Parathyroid adenoma (tissue), 2 donors: ENCODE measurements around the gene UBE4A.
"Not testable (repeated sequence)": the region's sequence is repeated elsewhere in the genome, so short reads cannot be mapped to it uniquely, and the experiment has no call there.

ENCODE experiments used
- H2AFZ ChIP-seq: fragments of 300-600 bp; sonication (generic); one replicate; pipeline ENCODE4 v1.7.0; 2017; ENCODE audit warnings: antibody characterized with exemption, mild to moderate bottlenecking
- H3K27ac ChIP-seq: fragments of 300-600 bp; sonication (generic); one replicate; pipeline ENCODE4 v1.7.0; 2017
- H3K27me3 ChIP-seq: fragments of 300-600 bp; sonication (generic); one replicate; pipeline ENCODE4 v1.7.0; 2017; ENCODE audit warnings: low read length; ENCODE audit not compliant: control insufficient read depth, insufficient read depth
- H3K36me3 ChIP-seq: fragments of 300-600 bp; sonication (generic); one replicate; pipeline ENCODE4 v1.7.0; 2017; ENCODE audit warnings: low read length; ENCODE audit not compliant: control insufficient read depth, insufficient read depth
- H3K4me1 ChIP-seq: fragments of 300-600 bp; sonication (generic); one replicate; pipeline ENCODE4 v1.7.0; 2017; ENCODE audit warnings: control low read depth
- H3K4me2 ChIP-seq: fragments of 300-600 bp; sonication (generic); one replicate; pipeline ENCODE4 v1.7.0; 2017; ENCODE audit warnings: low read length
- H3K4me3 ChIP-seq: fragments of 300-600 bp; sonication (generic); one replicate; pipeline ENCODE4 v1.7.0; 2017; ENCODE audit warnings: low read depth, low read length
- H3K79me2 ChIP-seq: fragments of 300-600 bp; sonication (generic); one replicate; pipeline ENCODE4 v1.7.0; 2017; ENCODE audit warnings: control low read depth
- H3K9ac ChIP-seq: fragments of 300-600 bp; sonication (generic); one replicate; pipeline ENCODE4 v1.7.0; 2017; ENCODE audit warnings: mild to moderate bottlenecking
- H3K9me3 ChIP-seq: fragments of 300-600 bp; sonication (generic); one replicate; pipeline ENCODE4 v1.7.0; 2017; ENCODE audit warnings: low read length; ENCODE audit not compliant: control insufficient read depth
- CTCF ChIP-seq: fragments of 300-600 bp; sonication (generic); IDR thresholded peaks from one replicate; pipeline ENCODE4 v1.7.0; 2017; ENCODE audit warnings: antibody characterized with exemption, mild to moderate bottlenecking
- donor health status: primary hyperparathyroidism.

UBE4A gene

DNA sequence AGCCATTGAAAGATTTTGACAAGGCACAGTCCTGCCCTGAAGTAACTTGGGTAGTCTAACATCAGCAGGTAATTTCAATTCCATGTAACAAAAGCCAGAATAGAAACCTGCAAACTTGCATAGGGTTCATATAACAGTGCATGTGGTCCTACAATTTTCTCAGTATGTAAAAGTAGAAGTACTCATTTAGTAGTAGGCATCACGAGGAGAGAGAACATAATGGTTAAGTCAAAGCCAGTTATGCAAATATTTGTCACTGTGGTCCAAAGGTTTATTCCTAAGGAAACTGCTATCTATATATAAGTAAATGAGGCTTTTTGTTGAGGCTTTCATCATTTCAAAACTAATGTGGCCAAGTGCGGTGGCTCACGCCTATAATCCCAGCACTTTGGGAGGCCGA is 52.1 kb downstream of the UBE4A start:
- H2AFZ ChIP-seq, result no peak overlapping the region
- H3K27me3 ChIP-seq, result no peaks in the 10 kb centered on the region
- H3K9ac ChIP-seq, result no peak overlapping the region
- no peak overlapping the region for H3K27ac ChIP-seq
- H3K36me3 ChIP-seq, result no peaks in the 10 kb centered on the region
- peaks cover 3% of the 10 kb centered on the region for H3K79me2 ChIP-seq
- no peak overlapping the region for H3K4me3 ChIP-seq
- no peak overlapping the region for H3K4me2 ChIP-seq
- no peaks in the 10 kb centered on the region for H3K9me3 ChIP-seq
- H3K4me1 ChIP-seq, result peaks cover 2% of the 10 kb centered on the region
- no peak for TF ChIP-seq CTCF

DNA sequence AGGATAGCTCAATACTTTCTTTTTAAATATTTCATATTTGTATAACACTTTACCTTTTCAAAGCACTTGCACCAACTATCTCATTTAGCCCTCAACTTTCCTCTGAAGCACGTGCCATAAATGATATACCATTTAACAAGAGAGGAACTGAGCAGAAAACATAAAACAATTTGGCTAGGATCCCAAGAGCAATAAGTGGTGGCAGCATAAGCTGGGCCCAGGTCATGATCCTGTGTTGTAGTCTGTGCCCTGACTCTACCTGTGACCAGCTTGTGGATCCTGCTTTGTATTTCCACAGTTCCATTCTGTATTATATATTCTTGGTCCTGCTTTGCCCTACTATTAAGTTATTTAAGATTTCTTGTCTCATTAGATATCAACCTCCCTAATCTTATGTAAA is 53.5 kb downstream of the UBE4A start:
- no peak for TF ChIP-seq CTCF
- no peak overlapping the region for H2AFZ ChIP-seq
- no peak overlapping the region for H3K9ac ChIP-seq

GRCh38 chr11:118415062-118415738 is 55.8 kb downstream of the UBE4A start:
- H3K4me2 ChIP-seq, result no peak overlapping the region
- no peak overlapping the region for H3K9ac ChIP-seq
- no peak overlapping the region for H3K4me3 ChIP-seq
- H3K4me1 ChIP-seq, result peaks cover 2% of the 10 kb centered on the region
- H3K36me3 ChIP-seq, result no peaks in the 10 kb centered on the region
- no peaks in the 10 kb centered on the region for H3K9me3 ChIP-seq
- no peak for TF ChIP-seq CTCF
- no peaks in the 10 kb centered on the region for H3K27me3 ChIP-seq
- peak overlapping the region; percentile 4 for H3K27ac ChIP-seq
- H3K79me2 ChIP-seq, result no peaks in the 10 kb centered on the region
- H2AFZ ChIP-seq, result no peak overlapping the region

More for the DNA sequence above, 53.5 kb downstream of the UBE4A start:
- Histone ChIP-seq H3K4me1 (peaks cover 2% of the 10 kb centered on the region), H3K9me3 (no peaks in the 10 kb centered on the region), H3K4me2 (no peak overlapping the region), H3K4me3 (no peak overlapping the region), H3K36me3 (no peaks in the 10 kb centered on the region), H3K27ac (no peak overlapping the region), H3K79me2 (no peaks in the 10 kb centered on the region), H3K27me3 (no peaks in the 10 kb centered on the region)

- TF ChIP-seq CTCF, result no peak
- no peaks in the 10 kb centered on the region for H3K36me3 ChIP-seq
- peak overlapping the region; percentile 4 for H3K27ac ChIP-seq
Measured at GRCh38 chr11:118415739-118416068, 56.3 kb downstream of the UBE4A start.

DNA sequence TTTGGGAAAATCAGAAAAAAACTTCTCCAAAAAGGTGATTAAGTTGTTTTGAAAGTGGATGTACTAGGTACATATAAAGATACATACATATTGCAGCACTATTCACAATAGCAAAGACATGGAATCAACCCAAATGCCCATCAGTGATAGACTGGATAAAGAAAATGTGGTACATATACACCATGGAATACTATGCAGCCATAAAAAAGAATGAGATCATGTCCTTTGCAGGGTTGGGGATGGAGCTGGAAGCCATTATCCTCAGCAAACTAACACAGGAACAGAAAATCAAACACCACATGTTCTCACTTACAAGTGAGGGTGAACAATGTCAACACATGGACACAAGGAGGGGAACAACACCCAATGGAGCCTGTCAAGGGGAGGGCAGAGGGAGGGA is 57.5 kb downstream of the UBE4A start:
- H3K4me3 ChIP-seq, H3K9ac ChIP-seq, H3K9me3 ChIP-seq, H3K27ac ChIP-seq, H2AFZ ChIP-seq, H3K79me2 ChIP-seq, H3K27me3 ChIP-seq, H3K4me1 ChIP-seq, H3K4me2 ChIP-seq, H3K36me3 ChIP-seq: not testable (repeated sequence)

More at GRCh38 chr11:118415739-118416068, 56.3 kb downstream of the UBE4A start:
- Histone ChIP-seq H3K4me3 (no peak overlapping the region), H3K4me2 (no peak overlapping the region), H3K9me3 (no peaks in the 10 kb centered on the region), H3K9ac (no peak overlapping the region), H3K4me1 (peaks cover 2% of the 10 kb centered on the region), H2AFZ (no peak overlapping the region), H3K27me3 (no peaks in the 10 kb centered on the region), H3K79me2 (no peaks in the 10 kb centered on the region)
